HepG2 (cell line): ENCODE results near the gene KLC4. TPM values are rescaled to one million over a fixed set of nuclear protein-coding genes. Genes with fewer than 3 reads are reported as not detected.

Experiments
- ESRRA ChIP-seq: sonication (generic); formaldehyde crosslinking; IDR thresholded peaks from 2 replicates; pipeline ENCODE4 v1.5.1; 2020; ENCODE audit warnings: mild to moderate bottlenecking, low read depth, missing genetic modification reagents
- GATAD1 ChIP-seq: IDR thresholded peaks from 2 replicates; pipeline ENCODE4 v1.6.1; 2016; ENCODE audit warnings: missing genetic modification reagents, missing compliant biosample characterization
- HDAC2 ChIP-seq: sonication (generic); formaldehyde crosslinking; IDR thresholded peaks from 2 replicates; pipeline ENCODE4 v1.4.0; 2020; ENCODE audit warnings: missing genetic modification reagents
- KMT2B ChIP-seq: IDR thresholded peaks from 2 replicates; pipeline ENCODE4 v1.6.1; 2016; ENCODE audit warnings: missing genetic modification reagents, missing compliant biosample characterization
- NFIB ChIP-seq: sonication (generic); formaldehyde crosslinking; IDR thresholded peaks from 2 replicates; pipeline ENCODE4 v1.9.0; 2021; ENCODE audit warnings: missing genetic modification reagents, mild to moderate bottlenecking, borderline replicate concordance
- REPIN1 ChIP-seq: sonication (generic); formaldehyde crosslinking; IDR thresholded peaks from 2 replicates; pipeline ENCODE4 v1.8.0; 2022; ENCODE audit warnings: missing genetic modification reagents, low read depth, mild to moderate bottlenecking, borderline replicate concordance
- SOX13 ChIP-seq, 3 experiments: fragments of 450-650 bp in 1 of 3; sonication (generic) in 1 of 3; formaldehyde crosslinking in 1 of 3; IDR thresholded peaks in 2 of 3; conservative IDR thresholded peaks in 1 of 3; 2 replicates each; pipeline versions ENCODE4 v1.5.0 to v1.6.1; 2016 to 2020; ENCODE audit warnings: antibody characterized with exemption in 1 of 3, mild to moderate bottlenecking in 1 of 3, missing compliant biosample characterization in 1 of 3, missing genetic modification reagents in 1 of 3, moderate library complexity in 1 of 3
- ZFP36L2 ChIP-seq: sonication (generic); formaldehyde crosslinking; IDR thresholded peaks from 2 replicates; pipeline ENCODE4 v1.4.0; 2020; ENCODE audit warnings: missing genetic modification reagents
- ZNF326 ChIP-seq: sonication (generic); formaldehyde crosslinking; IDR thresholded peaks from 2 replicates; pipeline ENCODE4 v1.4.0; 2020; ENCODE audit warnings: missing genetic modification reagents, borderline replicate concordance
- ZNF367 ChIP-seq: sonication (generic); formaldehyde crosslinking; IDR thresholded peaks from 2 replicates; pipeline ENCODE4 v1.4.0; 2020; ENCODE audit warnings: missing genetic modification reagents, borderline replicate concordance
- ZNF446 ChIP-seq: sonication (generic); formaldehyde crosslinking; IDR thresholded peaks from 2 replicates; pipeline ENCODE4 v1.5.0; 2020; ENCODE audit warnings: mild to moderate bottlenecking, missing genetic modification reagents
- ZNF503 ChIP-seq: sonication (generic); formaldehyde crosslinking; IDR thresholded peaks from 2 replicates; pipeline ENCODE4 v1.4.0; 2020; ENCODE audit warnings: missing genetic modification reagents
- ZNF512 ChIP-seq: sonication (generic); formaldehyde crosslinking; IDR thresholded peaks from 2 replicates; pipeline ENCODE4 v1.4.0; 2020; ENCODE audit warnings: mild to moderate bottlenecking, missing genetic modification reagents
- ZSCAN20 ChIP-seq: sonication (generic); formaldehyde crosslinking; IDR thresholded peaks from 2 replicates; pipeline ENCODE4 v1.4.0; 2020; ENCODE audit warnings: missing genetic modification reagents, mild to moderate bottlenecking, borderline replicate concordance
- polyA plus RNA-seq, 8 experiments: library from polyadenylated mRNA; depleted of rRNA in 3 of 8; stranded (reverse) in 7 of 8; unstranded in 1 of 8; fragments of >200 nt; fragmentation: Illumina TruSeq in 4 of 8; extraction: Trizol in 4 of 8; gene quantifications; 2 replicates each; pipeline versions ENCODE4 v1.2.1 to v1.2.3, GENCODE V29; 2011 to 2016; ENCODE audit warnings: low read depth in 4 of 8, missing spikeins in 1 of 8, mixed read lengths in 1 of 8; ENCODE audit not compliant: insufficient read depth in 1 of 8
- total RNA-seq, 5 experiments: library from RNA; depleted of rRNA; stranded (reverse); fragments of >200 nt; fragmentation: Illumina TruSeq; extraction: Trizol; gene quantifications; 2 replicates each; pipeline ENCODE4 v1.2.3, GENCODE V29; 2016; ENCODE audit warnings: low read depth in 1 of 5
- TF ChIP-seq, protein P1 (sequence below): sonication (generic); formaldehyde crosslinking; IDR thresholded peaks from 2 replicates; pipeline ENCODE4 v1.4.0; 2020; ENCODE audit warnings: missing genetic modification reagents, borderline replicate concordance
- TF ChIP-seq, protein P2 (sequence below): sonication (generic); formaldehyde crosslinking; IDR thresholded peaks from 2 replicates; pipeline ENCODE4 v1.5.0; 2020; ENCODE audit warnings: mild to moderate bottlenecking, missing genetic modification reagents
- TF ChIP-seq, protein P3 (sequence below): sonication (generic); formaldehyde crosslinking; IDR thresholded peaks from 2 replicates; pipeline ENCODE4 v1.8.1; 2023; ENCODE audit warnings: mild to moderate bottlenecking, moderate library complexity, missing genetic modification reagents

The KLC4 gene
- total and polyA plus RNA-seq, 2 of the 13 experiments (the other 11 are each of a cell fraction or from before 2014, with no cell fraction given), result 45.4 to 70.4 TPM

- TF ChIP-seq SOX13 (IDR thresholded peaks at IDR 0.05), result no peak
- peak in 1 of 2 experiments; percentile 34; a peak in 2 of 4 replicates for TF ChIP-seq SOX13 (CRISPR knock-in tag; conservative IDR thresholded peaks at IDR 0.05 in 1 of 2, IDR thresholded peaks at IDR 0.05 in 1 of 2)
- TF ChIP-seq ZFP36L2 (CRISPR knock-in tag), result no peak
- TF ChIP-seq HDAC2 (CRISPR knock-in tag), result peak; percentile 85
- TF ChIP-seq, protein P1, sequence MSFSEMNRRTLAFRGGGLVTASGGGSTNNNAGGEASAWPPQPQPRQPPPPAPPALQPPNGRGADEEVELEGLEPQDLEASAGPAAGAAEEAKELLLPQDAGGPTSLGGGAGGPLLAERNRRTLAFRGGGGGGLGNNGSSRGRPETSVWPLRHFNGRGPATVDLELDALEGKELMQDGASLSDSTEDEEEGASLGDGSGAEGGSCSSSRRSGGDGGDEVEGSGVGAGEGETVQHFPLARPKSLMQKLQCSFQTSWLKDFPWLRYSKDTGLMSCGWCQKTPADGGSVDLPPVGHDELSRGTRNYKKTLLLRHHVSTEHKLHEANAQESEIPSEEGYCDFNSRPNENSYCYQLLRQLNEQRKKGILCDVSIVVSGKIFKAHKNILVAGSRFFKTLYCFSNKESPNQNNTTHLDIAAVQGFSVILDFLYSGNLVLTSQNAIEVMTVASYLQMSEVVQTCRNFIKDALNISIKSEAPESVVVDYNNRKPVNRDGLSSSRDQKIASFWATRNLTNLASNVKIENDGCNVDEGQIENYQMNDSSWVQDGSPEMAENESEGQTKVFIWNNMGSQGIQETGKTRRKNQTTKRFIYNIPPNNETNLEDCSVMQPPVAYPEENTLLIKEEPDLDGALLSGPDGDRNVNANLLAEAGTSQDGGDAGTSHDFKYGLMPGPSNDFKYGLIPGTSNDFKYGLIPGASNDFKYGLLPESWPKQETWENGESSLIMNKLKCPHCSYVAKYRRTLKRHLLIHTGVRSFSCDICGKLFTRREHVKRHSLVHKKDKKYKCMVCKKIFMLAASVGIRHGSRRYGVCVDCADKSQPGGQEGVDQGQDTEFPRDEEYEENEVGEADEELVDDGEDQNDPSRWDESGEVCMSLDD (CRISPR knock-in tag), result no peak
- peak; percentile 84 for TF ChIP-seq ZNF503 (CRISPR knock-in tag)
- TF ChIP-seq ZNF446 (CRISPR knock-in tag), result peak; percentile 37; the same call in 1 of the 2 replicates
- peak; percentile 68; the same call in 1 of the 2 replicates for TF ChIP-seq ZNF367 (CRISPR knock-in tag)
- TF ChIP-seq, protein P2, sequence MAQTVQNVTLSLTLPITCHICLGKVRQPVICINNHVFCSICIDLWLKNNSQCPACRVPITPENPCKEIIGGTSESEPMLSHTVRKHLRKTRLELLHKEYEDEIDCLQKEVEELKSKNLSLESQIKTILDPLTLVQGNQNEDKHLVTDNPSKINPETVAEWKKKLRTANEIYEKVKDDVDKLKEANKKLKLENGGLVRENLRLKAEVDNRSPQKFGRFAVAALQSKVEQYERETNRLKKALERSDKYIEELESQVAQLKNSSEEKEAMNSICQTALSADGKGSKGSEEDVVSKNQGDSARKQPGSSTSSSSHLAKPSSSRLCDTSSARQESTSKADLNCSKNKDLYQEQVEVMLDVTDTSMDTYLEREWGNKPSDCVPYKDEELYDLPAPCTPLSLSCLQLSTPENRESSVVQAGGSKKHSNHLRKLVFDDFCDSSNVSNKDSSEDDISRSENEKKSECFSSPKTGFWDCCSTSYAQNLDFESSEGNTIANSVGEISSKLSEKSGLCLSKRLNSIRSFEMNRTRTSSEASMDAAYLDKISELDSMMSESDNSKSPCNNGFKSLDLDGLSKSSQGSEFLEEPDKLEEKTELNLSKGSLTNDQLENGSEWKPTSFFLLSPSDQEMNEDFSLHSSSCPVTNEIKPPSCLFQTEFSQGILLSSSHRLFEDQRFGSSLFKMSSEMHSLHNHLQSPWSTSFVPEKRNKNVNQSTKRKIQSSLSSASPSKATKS (CRISPR knock-in tag), result no peak
- peak; percentile 68 for TF ChIP-seq ESRRA (CRISPR knock-in tag)
- peak; percentile 99 for TF ChIP-seq GATAD1
- TF ChIP-seq ZNF326 (CRISPR knock-in tag), result no peak
- 0 out of 2 replicates have a peak, but pooled peaks have one; percentile 69 for TF ChIP-seq ZSCAN20 (CRISPR knock-in tag)
- no peak for TF ChIP-seq NFIB (CRISPR knock-in tag)
- no peak for TF ChIP-seq ZNF512 (CRISPR knock-in tag)
- peak; percentile 95 for TF ChIP-seq KMT2B (CRISPR knock-in tag)
- peak; percentile 54 for TF ChIP-seq REPIN1
- TF ChIP-seq, protein P3, sequence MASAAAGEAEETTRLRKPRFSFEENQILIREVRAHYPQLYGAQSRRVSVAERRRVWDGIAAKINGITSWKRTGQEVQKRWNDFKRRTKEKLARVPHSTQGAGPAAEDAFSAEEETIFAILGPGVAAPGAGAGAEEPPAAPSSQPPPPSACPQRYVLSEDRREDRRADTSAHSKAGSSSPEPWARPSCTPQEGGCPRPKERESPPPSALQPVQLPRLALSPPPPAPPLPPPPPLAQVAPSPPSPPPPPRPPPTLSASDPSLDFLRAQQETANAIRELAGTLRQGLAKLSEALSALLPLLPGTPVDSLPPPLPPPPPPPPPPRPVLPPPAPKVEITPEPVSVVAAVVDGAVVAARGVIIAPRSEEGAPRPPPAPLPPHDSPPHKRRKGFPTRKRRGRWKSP (CRISPR knock-in tag), result peak; percentile 19; the same call in 1 of the 2 replicates
Measured at GRCh38 chr6:43059168-43060033, at the start of gene KLC4, which contains the start of gene MRPL2 (continued).
